Activated CD4-positive, alpha-beta T cell treated with anti-CD3 and anti-CD28 coated beads for 24 hours (primary cell): Measurements from ENCODE around the gene IQCB1.
"Not testable (repeated sequence)": the region's sequence is repeated elsewhere in the genome, so short reads cannot be mapped to it uniquely, and the experiment has no call there.

Source experiments
- DNase-seq, 2 donors: peaks; one replicate each; pipeline ENCODE4 v3.0.0-alpha.2; 2020; ENCODE audit warnings: low read depth in 2 of 2

Gene IQCB1

GRCh38 chr3:121803771-121804320 lies 31.0 kb downstream of the IQCB1 start:
- DNase-seq: no peak

GRCh38 chr3:121800906-121801305 lies 34.0 kb downstream of the IQCB1 start:
- DNase-seq: no peak

GRCh38 chr3:121796970-121797369 lies 37.9 kb downstream of the IQCB1 start:
- DNase-seq: no peak

GRCh38 chr3:121794264-121794983 lies 40.4 kb downstream of the IQCB1 start:
- no peak for DNase-seq

- no peak for DNase-seq
Measured at GRCh38 chr3:121793078-121793477, 41.8 kb downstream of the IQCB1 start.

- DNase-seq: no peak
Measured at GRCh38 chr3:121786485-121786884, 48.4 kb downstream of the IQCB1 start.

- not testable (repeated sequence) for DNase-seq
Measured at GRCh38 chr3:121782784-121783183, 52.1 kb downstream of the IQCB1 start.

- no peak for DNase-seq
Measured at GRCh38 chr3:121781611-121782010, 53.2 kb downstream of the IQCB1 start.

- DNase-seq: not testable (repeated sequence)
Measured at GRCh38 chr3:121775095-121775494, 59.8 kb downstream of the IQCB1 start.

- DNase-seq: no peak
Measured at GRCh38 chr3:121769246-121769645, 65.6 kb downstream of the IQCB1 start.

GRCh38 chr3:121768452-121768851 lies 66.4 kb downstream of the IQCB1 start:
- DNase-seq: no peak

GRCh38 chr3:121759541-121760202 lies 75.2 kb downstream of the IQCB1 start:
- no peak for DNase-seq

- DNase-seq: no peak
Measured at GRCh38 chr3:121758727-121759450, 76.0 kb downstream of the IQCB1 start.

- DNase-seq: no peak
Measured at GRCh38 chr3:121757812-121758545, 76.9 kb downstream of the IQCB1 start.

- DNase-seq: no peak
Measured at GRCh38 chr3:121757087-121757811, 77.6 kb downstream of the IQCB1 start.

- no peak for DNase-seq
Measured at GRCh38 chr3:121752772-121753171, 82.1 kb downstream of the IQCB1 start.

- DNase-seq: no peak
Measured at GRCh38 chr3:121752261-121752660, 82.6 kb downstream of the IQCB1 start.

GRCh38 chr3:121750087-121750415 lies 84.8 kb downstream of the IQCB1 start:
- DNase-seq: no peak

- peak; percentile 85 to 87 for DNase-seq
Measured at GRCh38 chr3:121749276-121750086, 85.4 kb downstream of the IQCB1 start, which contains the start of gene GOLGB1. TSS of gene GOLGB1 (minus strand) at chr3:121749741. CDS start at chr3:121730971, 18,770 bp downstream.

GRCh38 chr3:121748680-121749275 lies 86.1 kb downstream of the IQCB1 start:
- peak; percentile 5 to 18 for DNase-seq
